Endodermal cell (in vitro differentiated cells): ENCODE data around the gene TAOK1. TPM values are rescaled to one million over a fixed set of nuclear protein-coding genes. Genes with fewer than 3 reads are reported as not detected.

Experiments
- DNase-seq: peaks from one replicate; pipeline ENCODE4 v3.0.0-alpha.2; 2017
- H3K27ac ChIP-seq: 2 replicates; pipeline ENCODE4 v1.5.1; 2013; ENCODE audit warnings: mild to moderate bottlenecking, low read depth, low read length, moderate library complexity
- H3K27me3 ChIP-seq: 2 replicates; pipeline ENCODE4 v1.6.1; 2013; ENCODE audit warnings: mild to moderate bottlenecking, low read length, moderate library complexity; ENCODE audit not compliant: insufficient read depth, control insufficient read depth, poor library complexity, severe bottlenecking
- H3K36me3 ChIP-seq: 2 replicates; pipeline ENCODE4 v1.7.0; 2013; ENCODE audit warnings: mild to moderate bottlenecking, low read length, moderate library complexity; ENCODE audit not compliant: control insufficient read depth, insufficient read depth
- H3K4me1 ChIP-seq: one replicate; pipeline ENCODE4 v1.7.0; 2013; ENCODE audit warnings: low read length; ENCODE audit not compliant: control insufficient read depth, insufficient read depth
- H3K4me3 ChIP-seq: 2 replicates; pipeline ENCODE4 v1.5.1; 2013; ENCODE audit warnings: mild to moderate bottlenecking, low read length, moderate library complexity
- H3K9ac ChIP-seq: 2 replicates; pipeline ENCODE4 v1.6.1; 2013; ENCODE audit warnings: mild to moderate bottlenecking, low read length, moderate library complexity; ENCODE audit not compliant: poor library complexity, severe bottlenecking; ENCODE audit errors: extremely low read depth
- H3K9me3 ChIP-seq: 2 replicates; pipeline ENCODE4 v1.6.1; 2013; ENCODE audit warnings: mild to moderate bottlenecking, low read length, moderate library complexity; ENCODE audit not compliant: control insufficient read depth
- H3K27ac Mint-ChIP-seq: 2 replicates; pipeline ENCODE4 v1.8.0; 2020; ENCODE audit warnings: mixed read lengths
- H3K27me3 Mint-ChIP-seq: 2 replicates; pipeline ENCODE4 v1.8.0; 2021; ENCODE audit warnings: mild to moderate bottlenecking, mixed read lengths; ENCODE audit not compliant: insufficient read depth
- H3K36me3 Mint-ChIP-seq: 2 replicates; pipeline ENCODE4 v1.8.0; 2020; ENCODE audit warnings: low read depth, mixed read lengths
- H3K4me1 Mint-ChIP-seq: 2 replicates; pipeline ENCODE4 v1.8.0; 2020; ENCODE audit warnings: mixed read lengths
- H3K4me3 Mint-ChIP-seq: 2 replicates; pipeline ENCODE4 v1.8.0; 2020; ENCODE audit warnings: mild to moderate bottlenecking, moderate library complexity, mixed read lengths
- H3K9me3 Mint-ChIP-seq: 2 replicates; pipeline ENCODE4 v1.8.0; 2020; ENCODE audit warnings: mild to moderate bottlenecking, mixed read lengths
- WGBS, 2 experiments: methylation state at CpG; one replicate each; pipeline versions ENCODE4 v1.1.5 to v1.1.7; 2013; ENCODE audit warnings: missing lambda C conversion rate in 2 of 2, mixed read lengths in 1 of 2; ENCODE audit not compliant: insufficient coverage in 1 of 2, insufficient read length in 1 of 2; 5-methylcytosine and 5-hydroxymethylcytosine counted together
- total RNA-seq, 2 donors: library from RNA; stranded (reverse); fragmentation: NEBNext Ultra II Directional in 1 of 2; extraction: Animal tissue kit (Norgen Biotek cat#: 25700) in 1 of 2; gene quantifications; 2 replicates in 1 of 2; 3 replicates in 1 of 2; pipeline ENCODE4 v1.2.1, GENCODE V29; 2021
- TF ChIP-seq, protein P1 (sequence below): fragments of 200-600 bp; sonication (generic); conservative IDR thresholded peaks from 2 replicates; pipeline ENCODE4 v1.5.0; 2021; ENCODE audit warnings: antibody characterized with exemption, mild to moderate bottlenecking

TAOK1 gene
- total RNA-seq, 2 donors from 2014 or later = 95.9 to 102 TPM

DNA sequence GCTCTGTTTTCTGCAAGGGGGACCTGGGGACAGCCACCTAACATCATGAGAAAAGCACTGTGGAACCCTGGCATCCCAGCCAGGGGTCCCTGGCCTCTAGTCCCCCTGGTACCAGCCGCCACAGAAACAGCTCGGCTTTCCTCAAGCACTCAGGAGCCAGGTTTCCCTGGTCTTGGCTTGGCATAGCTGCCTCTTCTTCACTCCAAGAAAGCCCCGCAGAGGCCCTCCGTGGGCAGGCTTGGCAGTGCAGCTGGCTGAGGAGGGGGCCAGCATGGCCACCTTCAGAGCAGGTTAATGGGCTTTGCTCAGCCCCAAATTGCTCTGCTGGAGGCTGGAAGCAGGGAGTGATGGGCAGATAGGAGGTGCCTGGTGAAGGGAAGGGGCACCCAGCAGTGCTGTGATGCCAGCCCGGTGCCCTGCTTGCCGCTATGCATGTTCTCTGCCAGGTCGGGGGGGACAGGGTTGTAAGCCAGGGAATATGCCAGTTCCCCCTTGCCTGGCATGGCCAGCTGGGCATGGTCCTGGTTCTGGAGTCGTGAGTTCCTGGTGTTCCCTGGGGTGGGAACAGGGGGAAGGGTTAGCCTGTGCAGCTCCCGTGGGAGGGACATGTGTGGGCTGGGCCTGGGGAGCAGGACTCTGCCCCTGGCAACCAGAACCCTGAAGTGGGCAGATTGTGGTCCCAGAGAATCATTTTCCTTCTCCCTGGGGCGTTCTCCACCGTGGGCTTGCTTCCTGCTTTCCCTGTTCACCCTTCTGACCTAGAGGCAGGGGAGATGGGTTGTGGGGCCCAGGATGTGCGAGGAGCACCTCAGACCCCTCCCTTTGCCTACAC is 206.0 kb downstream of the TAOK1 start:
- Mint-ChIP-seq H3K4me3 (no peak overlapping the region), H3K36me3 (no peaks in the 10 kb centered on the region), H3K4me1 (peaks cover 8% of the 10 kb centered on the region), H3K27me3 (peaks cover 42% of the 10 kb centered on the region), H3K27ac (no peak overlapping the region), H3K9me3 (no peaks in the 10 kb centered on the region)
- Histone ChIP-seq H3K9ac (no peak overlapping the region), H3K27me3 (peaks cover 17% of the 10 kb centered on the region), H3K9me3 (no peaks in the 10 kb centered on the region), H3K27ac (no peak overlapping the region), H3K36me3 (no peaks in the 10 kb centered on the region), H3K4me1 (peaks cover 5% of the 10 kb centered on the region), H3K4me3 (no peak overlapping the region)
- peak; percentile 46 for DNase-seq
- WGBS, 2 experiments = 82 to 89% methylated on average over 3 to 12 of the region's 12 CpGs
- TF ChIP-seq, protein P1, sequence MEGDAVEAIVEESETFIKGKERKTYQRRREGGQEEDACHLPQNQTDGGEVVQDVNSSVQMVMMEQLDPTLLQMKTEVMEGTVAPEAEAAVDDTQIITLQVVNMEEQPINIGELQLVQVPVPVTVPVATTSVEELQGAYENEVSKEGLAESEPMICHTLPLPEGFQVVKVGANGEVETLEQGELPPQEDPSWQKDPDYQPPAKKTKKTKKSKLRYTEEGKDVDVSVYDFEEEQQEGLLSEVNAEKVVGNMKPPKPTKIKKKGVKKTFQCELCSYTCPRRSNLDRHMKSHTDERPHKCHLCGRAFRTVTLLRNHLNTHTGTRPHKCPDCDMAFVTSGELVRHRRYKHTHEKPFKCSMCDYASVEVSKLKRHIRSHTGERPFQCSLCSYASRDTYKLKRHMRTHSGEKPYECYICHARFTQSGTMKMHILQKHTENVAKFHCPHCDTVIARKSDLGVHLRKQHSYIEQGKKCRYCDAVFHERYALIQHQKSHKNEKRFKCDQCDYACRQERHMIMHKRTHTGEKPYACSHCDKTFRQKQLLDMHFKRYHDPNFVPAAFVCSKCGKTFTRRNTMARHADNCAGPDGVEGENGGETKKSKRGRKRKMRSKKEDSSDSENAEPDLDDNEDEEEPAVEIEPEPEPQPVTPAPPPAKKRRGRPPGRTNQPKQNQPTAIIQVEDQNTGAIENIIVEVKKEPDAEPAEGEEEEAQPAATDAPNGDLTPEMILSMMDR = no peak

DNA sequence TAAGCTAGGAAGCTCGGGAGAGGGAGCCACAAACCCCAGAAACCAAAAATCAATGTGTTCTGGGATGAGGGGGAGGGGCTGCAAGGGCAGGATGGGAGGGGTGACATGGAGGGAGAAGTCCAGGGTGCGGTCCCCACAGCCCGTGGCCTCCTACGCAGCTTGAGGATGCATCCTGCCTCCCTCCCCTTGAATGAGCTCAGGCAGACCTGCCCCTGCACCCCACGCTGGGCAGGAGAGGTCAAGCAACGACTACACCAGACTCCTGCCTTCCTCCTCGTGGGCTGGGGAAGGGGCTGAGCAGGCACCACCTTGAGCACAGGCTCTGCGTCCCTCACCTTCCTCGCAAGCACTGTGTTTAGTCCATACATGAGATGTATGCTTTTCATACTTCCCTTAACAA is 206.6 kb downstream of the TAOK1 start:
- Histone ChIP-seq H3K27me3 (peaks cover 17% of the 10 kb centered on the region), H3K4me1 (peaks cover 5% of the 10 kb centered on the region), H3K9me3 (no peaks in the 10 kb centered on the region), H3K27ac (no peak overlapping the region), H3K4me3 (no peak overlapping the region), H3K36me3 (no peaks in the 10 kb centered on the region), H3K9ac (no peak overlapping the region)
- H3K4me1 Mint-ChIP-seq = peaks cover 7% of the 10 kb centered on the region
- H3K9me3 Mint-ChIP-seq = no peaks in the 10 kb centered on the region
- 51 to 69% methylated on average over 6 to 9 of the region's 9 CpGs for WGBS, 2 experiments
- peak; percentile 62 for DNase-seq
- no peaks in the 10 kb centered on the region for H3K36me3 Mint-ChIP-seq
- no peak overlapping the region for H3K4me3 Mint-ChIP-seq
- H3K27me3 Mint-ChIP-seq = peaks cover 39% of the 10 kb centered on the region
- no peak overlapping the region for H3K27ac Mint-ChIP-seq
- TF ChIP-seq, protein P1 = no peak

DNA sequence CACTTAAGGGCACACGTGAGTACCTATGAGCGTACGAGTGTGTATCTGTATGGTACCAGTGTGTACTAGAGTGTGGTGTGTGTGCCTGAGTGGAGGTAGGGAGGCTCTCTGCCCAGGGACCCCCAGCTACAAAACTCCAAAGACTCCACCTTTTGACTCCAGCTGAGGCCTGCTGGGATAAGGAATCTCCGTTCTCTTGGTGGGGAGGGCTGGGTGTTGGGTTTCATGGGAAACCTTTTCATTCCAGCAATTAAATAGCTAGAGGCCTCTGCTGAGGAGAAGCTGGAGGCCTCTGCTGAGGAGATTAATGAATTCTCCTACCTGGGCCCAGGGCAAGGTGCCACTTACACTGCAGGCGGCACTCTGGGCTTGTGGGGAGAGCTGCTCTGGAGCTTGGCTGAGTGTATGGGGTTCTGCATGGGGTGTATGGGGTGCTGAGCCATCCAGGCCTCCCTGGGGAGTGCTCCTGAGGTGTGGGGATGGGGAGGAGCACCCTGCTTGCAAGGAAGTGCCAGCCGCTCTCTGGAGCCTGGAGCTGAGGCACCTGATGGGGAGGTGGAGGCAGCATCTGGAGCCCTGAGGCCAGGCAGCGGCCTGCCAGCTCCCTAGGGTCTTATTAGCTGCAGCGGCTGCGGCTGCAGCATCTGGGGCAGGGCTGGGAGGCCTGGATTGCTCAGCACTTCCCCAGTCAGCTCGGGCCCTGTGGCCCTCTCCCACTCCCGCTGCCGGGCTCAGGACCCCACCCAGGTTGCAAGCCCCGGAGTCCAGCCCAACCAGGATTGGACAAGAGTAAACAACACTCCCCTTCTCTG is 207.4 kb downstream of the TAOK1 start:
- Histone ChIP-seq H3K27ac (no peak overlapping the region), H3K9ac (no peak overlapping the region), H3K4me1 (peaks cover 5% of the 10 kb centered on the region), H3K4me3 (no peak overlapping the region), H3K27me3 (peaks cover 12% of the 10 kb centered on the region), H3K36me3 (no peaks in the 10 kb centered on the region), H3K9me3 (no peaks in the 10 kb centered on the region)
- Mint-ChIP-seq H3K27me3 (peaks cover 33% of the 10 kb centered on the region), H3K4me1 (peaks cover 3% of the 10 kb centered on the region), H3K27ac (no peak overlapping the region), H3K36me3 (no peaks in the 10 kb centered on the region), H3K4me3 (no peak overlapping the region), H3K9me3 (no peaks in the 10 kb centered on the region)
- peak; percentile 63 for DNase-seq
- TF ChIP-seq, protein P1 = no peak
- WGBS, 2 experiments = 72 to 86% methylated on average over 2 to 13 of the region's 13 CpGs

Other genes with a start within 250 kb of the TAOK1 start
- gene MYO18A, start 210.0 kb upstream of the TAOK1 start, total RNA-seq = 10 to 100 TPM; 43.8 to 56.7 TPM
- not detected for gene CRYBA1, start 143.5 kb upstream of the TAOK1 start, total RNA-seq
- 100 to 1,000 TPM in 1 of 2 donors, 10 to 100 TPM in 1; 92.9 to 104 TPM for gene NUFIP2, start 96.2 kb upstream of the TAOK1 start, total RNA-seq
- gene ABHD15, start 176.7 kb downstream of the TAOK1 start, total RNA-seq = 1 to 10 TPM; 1.4 to 2.1 TPM
- 10 to 100 TPM; 21.7 to 31.0 TPM for gene TP53I13, start 178.3 kb downstream of the TAOK1 start, total RNA-seq
- gene GIT1, start 199.3 kb downstream of the TAOK1 start, total RNA-seq = 10 to 100 TPM; 45.0 to 61.8 TPM
- 1 to 10 TPM; 2.2 to 2.6 TPM for gene ANKRD13B, start 202.8 kb downstream of the TAOK1 start, total RNA-seq
- under 1 TPM; 0.86 to 1.00 TPM for gene CORO6, start 232.5 kb downstream of the TAOK1 start, total RNA-seq